Muscle of leg (tissue), 11 donors: Measurements from ENCODE around the gene BPNT1. TPM values are rescaled to one million over a fixed set of nuclear protein-coding genes. Genes with fewer than 3 reads are reported as not detected.
A peak's percentile ranks its signal among the peaks of the same experiment; 100 is the strongest.

Source experiments
- DNase-seq: peaks from one replicate; pipeline ENCODE4 v3.0.0; 2013
- H3K27ac ChIP-seq: one replicate; pipeline ENCODE4 v1.5.1; 2013; ENCODE audit warnings: mild to moderate bottlenecking, low read length, control low read depth
- H3K27me3 ChIP-seq: one replicate; pipeline ENCODE4 v1.6.1; 2013; ENCODE audit warnings: low read length; ENCODE audit not compliant: control insufficient read depth, insufficient read depth
- H3K36me3 ChIP-seq: one replicate; pipeline ENCODE4 v1.6.1; 2013; ENCODE audit warnings: low read length; ENCODE audit not compliant: control insufficient read depth, insufficient read depth
- H3K4me1 ChIP-seq: one replicate; pipeline ENCODE4 v1.6.1; 2013; ENCODE audit warnings: low read length; ENCODE audit not compliant: control insufficient read depth, insufficient read depth
- H3K4me3 ChIP-seq: one replicate; pipeline ENCODE4 v1.5.1; 2013; ENCODE audit warnings: low read length, control low read depth
- H3K9me3 ChIP-seq: replicated peaks from 2 replicates; pipeline ENCODE4 v1.6.1; 2013; ENCODE audit warnings: low read depth, low read length; ENCODE audit not compliant: control insufficient read depth
- WGBS: methylation state at CpG from one replicate; pipeline ENCODE4 v1.1.5; 2013; ENCODE audit warnings: missing lambda C conversion rate; ENCODE audit not compliant: insufficient coverage; 5-methylcytosine and 5-hydroxymethylcytosine counted together
- polyA plus RNA-seq, 8 donors: library from polyadenylated mRNA; unstranded; fragments of 120-200 nt; gene quantifications; one replicate each; pipeline versions ENCODE4 v1.2.1 to v1.2.3, GENCODE V29; 2013; ENCODE audit warnings: inconsistent platforms in 1 of 8, low replicate concordance in 1 of 8; ENCODE audit not compliant: insufficient read length in 8 of 8, insufficient read depth in 1 of 8
- total RNA-seq: library from RNA; stranded (reverse); fragments of 120-200 nt; gene quantifications from one replicate; pipeline ENCODE4 v1.2.4, GENCODE V29; 2013

Gene BPNT1
- total and polyA plus RNA-seq, 9 donors = 14.5 to 33.5 (median 24.5) TPM

DNA sequence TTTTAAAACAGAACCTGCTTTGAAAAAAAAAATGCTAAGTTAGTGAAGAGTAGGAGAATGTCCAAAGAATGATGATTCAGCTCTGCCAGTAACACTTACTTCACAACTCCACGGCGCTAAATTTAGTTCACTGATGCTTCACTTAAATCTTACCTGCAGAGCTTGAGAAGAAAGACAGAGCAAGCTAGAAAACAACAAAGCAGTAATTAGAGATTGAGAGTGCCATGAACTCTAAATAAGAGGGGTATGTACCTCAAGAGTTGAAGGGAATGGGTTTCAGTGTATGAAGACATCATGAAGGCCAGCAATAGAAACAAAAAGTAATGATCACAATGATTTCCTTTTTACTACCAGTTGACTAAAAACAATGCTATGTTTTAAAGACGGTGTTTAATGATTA is 76.1 kb downstream of the BPNT1 start:
- WGBS = no CpG with 5 or more reads among the region's 3 CpGs
- H3K4me1 ChIP-seq = no peaks in the 10 kb centered on the region
- peak; percentile 18 for DNase-seq
- no peaks in the 10 kb centered on the region for H3K27me3 ChIP-seq
- H3K4me3 ChIP-seq = no peak overlapping the region
- H3K9me3 ChIP-seq = no peaks in the 10 kb centered on the region
- no peak overlapping the region for H3K27ac ChIP-seq
- peaks cover 31% of the 10 kb centered on the region for H3K36me3 ChIP-seq

GRCh38 chr1:220012259-220012658 is 77.3 kb downstream of the BPNT1 start:
- Histone ChIP-seq H3K4me1 (no peaks in the 10 kb centered on the region), H3K36me3 (peaks cover 34% of the 10 kb centered on the region), H3K27ac (peak overlapping the region; percentile 26), H3K27me3 (no peaks in the 10 kb centered on the region), H3K9me3 (no peaks in the 10 kb centered on the region), H3K4me3 (no peak overlapping the region)
- 17% methylated on average over 2 of the region's 3 CpGs for WGBS
- peak; percentile 85 for DNase-seq

GRCh38 chr1:220011620-220012019 is 78.0 kb downstream of the BPNT1 start:
- Histone ChIP-seq H3K4me3 (no peak overlapping the region), H3K27me3 (no peaks in the 10 kb centered on the region), H3K4me1 (no peaks in the 10 kb centered on the region), H3K36me3 (peaks cover 31% of the 10 kb centered on the region), H3K27ac (no peak overlapping the region), H3K9me3 (no peaks in the 10 kb centered on the region)
- no peak for DNase-seq

Other genes starting within 250 kb of the BPNT1 start
- 0.71 TPM for gene SLC30A10, start 161.2 kb downstream of the BPNT1 start, total RNA-seq
- gene SLC30A10, start 161.2 kb downstream of the BPNT1 start, polyA plus RNA-seq = 1 to 10 TPM in 1 of 8 donors, under 1 TPM in 7; 0.25 to 1.5 (median 0.39) TPM
- gene EPRS1, start 43.3 kb downstream of the BPNT1 start, total RNA-seq = 76.4 TPM
- gene EPRS1, start 43.3 kb downstream of the BPNT1 start, polyA plus RNA-seq = 100 to 1,000 TPM in 2 of 8 donors, 10 to 100 TPM in 6; 71.9 to 102 (median 89.3) TPM
- gene IARS2, start 4.3 kb upstream of the BPNT1 start, total RNA-seq = 46.3 TPM
- gene IARS2, start 4.3 kb upstream of the BPNT1 start, polyA plus RNA-seq = 10 to 100 TPM; 45.3 to 53.0 (median 49.4) TPM
- gene RAB3GAP2, start 182.7 kb upstream of the BPNT1 start, total RNA-seq = 21.5 TPM
- 10 to 100 TPM; 15.6 to 23.3 (median 18.6) TPM for gene RAB3GAP2, start 182.7 kb upstream of the BPNT1 start, polyA plus RNA-seq